H9 (cell line): ENCODE measurements around the gene IRX5. TPM values are rescaled to one million over a fixed set of nuclear protein-coding genes. Genes with fewer than 3 reads are reported as not detected.

Source experiments
- DNase-seq: peaks from one replicate; pipeline ENCODE4 v3.0.0-alpha.2; 2017
- H2AFZ ChIP-seq: one replicate; pipeline ENCODE4 v1.6.1; 2013; ENCODE audit warnings: mild to moderate bottlenecking, low read length, control low read depth, moderate library complexity
- H2AK5ac ChIP-seq: 2 replicates; pipeline ENCODE4 v1.6.1; 2013; ENCODE audit warnings: low read length, control low read depth, mixed read lengths; ENCODE audit not compliant: insufficient read length
- H2BK120ac ChIP-seq: one replicate; pipeline ENCODE4 v1.6.1; 2013; ENCODE audit warnings: low read depth, mild to moderate bottlenecking, low read length, control low read depth, inconsistent platforms; ENCODE audit not compliant: poor library complexity, severe bottlenecking
- H2BK12ac ChIP-seq: 2 replicates; pipeline ENCODE4 v1.6.1; 2013; ENCODE audit warnings: low read length, control low read depth, mixed read lengths, low read depth; ENCODE audit not compliant: insufficient read length
- H2BK15ac ChIP-seq: 2 replicates; pipeline ENCODE4 v1.6.1; 2013; ENCODE audit warnings: low read depth, low read length, control low read depth
- H2BK20ac ChIP-seq: one replicate; pipeline ENCODE4 v1.6.1; 2013; ENCODE audit warnings: low read depth, mild to moderate bottlenecking, low read length, control low read depth, inconsistent platforms; ENCODE audit not compliant: poor library complexity, severe bottlenecking
- H2BK5ac ChIP-seq: 2 replicates; pipeline ENCODE4 v1.6.1; 2013; ENCODE audit warnings: low read length, control low read depth, mixed read lengths; ENCODE audit not compliant: insufficient read length
- H3K14ac ChIP-seq: 2 replicates; pipeline ENCODE4 v1.6.1; 2013; ENCODE audit warnings: low read length, control low read depth; ENCODE audit not compliant: insufficient read depth
- H3K18ac ChIP-seq: 2 replicates; pipeline ENCODE4 v1.6.1; 2013; ENCODE audit warnings: low read depth, mild to moderate bottlenecking, mixed read lengths, low read length, control low read depth; ENCODE audit not compliant: insufficient read length
- H3K23ac ChIP-seq: 2 replicates; pipeline ENCODE4 v1.6.1; 2013; ENCODE audit warnings: low read length, control low read depth, mixed read lengths, low read depth; ENCODE audit not compliant: insufficient read length
- H3K23me2 ChIP-seq: 2 replicates; pipeline ENCODE4 v1.6.1; 2013; ENCODE audit warnings: low read depth, mild to moderate bottlenecking, mixed read lengths, low read length, control low read depth; ENCODE audit not compliant: insufficient read length, poor library complexity, severe bottlenecking
- H3K27ac ChIP-seq: 2 replicates; pipeline ENCODE4 v1.5.1; 2013; ENCODE audit warnings: low read length, control low read depth, mixed read lengths, low read depth; ENCODE audit not compliant: insufficient read length
- H3K27me3 ChIP-seq: 2 replicates; pipeline ENCODE4 v1.6.1; 2013; ENCODE audit warnings: low read length, control low read depth, inconsistent platforms; ENCODE audit not compliant: insufficient read depth
- H3K4ac ChIP-seq: 2 replicates; pipeline ENCODE4 v1.6.1; 2013; ENCODE audit warnings: low read depth, mild to moderate bottlenecking, control low read depth, inconsistent platforms, low read length, moderate library complexity
- H3K4me1 ChIP-seq: 2 replicates; pipeline ENCODE4 v1.6.1; 2013; ENCODE audit warnings: low read length, control low read depth, inconsistent platforms; ENCODE audit not compliant: insufficient read depth
- H3K4me2 ChIP-seq: 2 replicates; pipeline ENCODE4 v1.6.1; 2013; ENCODE audit warnings: low read length, control low read depth, mixed read lengths; ENCODE audit not compliant: insufficient read length, insufficient read depth
- H3K56ac ChIP-seq: 2 replicates; pipeline ENCODE4 v1.6.1; 2013; ENCODE audit warnings: low read depth, mild to moderate bottlenecking, mixed read lengths, low read length, control low read depth; ENCODE audit not compliant: insufficient read length
- H3K79me1 ChIP-seq: 2 replicates; pipeline ENCODE4 v1.6.1; 2013; ENCODE audit warnings: low read depth, mild to moderate bottlenecking, moderate library complexity, low read length, control low read depth, inconsistent platforms; ENCODE audit not compliant: insufficient read depth, poor library complexity, severe bottlenecking
- H3K79me2 ChIP-seq: 2 replicates; pipeline ENCODE4 v1.6.1; 2013; ENCODE audit warnings: low read length, control low read depth, inconsistent platforms; ENCODE audit not compliant: insufficient read depth
- H3K9ac ChIP-seq: 2 replicates; pipeline ENCODE4 v1.6.1; 2013; ENCODE audit warnings: low read length, control low read depth, mixed read lengths; ENCODE audit not compliant: insufficient read length; ENCODE audit errors: extremely low read depth
- H3K9me3 ChIP-seq: one replicate; pipeline ENCODE4 v1.6.1; 2013; ENCODE audit warnings: low read depth, low read length, inconsistent platforms; ENCODE audit not compliant: control insufficient read depth
- H3T11ph ChIP-seq: one replicate; pipeline ENCODE4 v1.6.1; 2013; ENCODE audit warnings: mild to moderate bottlenecking, low read length, control low read depth, inconsistent platforms
- H4K20me1 ChIP-seq: one replicate; pipeline ENCODE4 v1.6.1; 2013; ENCODE audit not compliant: control insufficient read depth, insufficient read length, insufficient read depth
- H4K5ac ChIP-seq: 2 replicates; pipeline ENCODE4 v1.6.1; 2013; ENCODE audit warnings: low read depth, mild to moderate bottlenecking, mixed read lengths, low read length, control low read depth; ENCODE audit not compliant: insufficient read length
- H4K8ac ChIP-seq: replicated peaks from 2 replicates; pipeline ENCODE4 v1.6.1; 2013; ENCODE audit warnings: low read length, control low read depth, mixed read lengths, low read depth; ENCODE audit not compliant: insufficient read length
- H4K91ac ChIP-seq: 2 replicates; pipeline ENCODE4 v1.6.1; 2013; ENCODE audit warnings: low read depth, mild to moderate bottlenecking, moderate library complexity, mixed read lengths, low read length, control low read depth; ENCODE audit not compliant: insufficient read length
- H3K27ac Mint-ChIP-seq, 3 experiments: 2 replicates in 2 of 3; 3 replicates in 1 of 3; pipeline ENCODE4 v1.8.0; 2020 to 2021; ENCODE audit warnings: mixed read lengths in 3 of 3, mild to moderate bottlenecking in 1 of 3, moderate library complexity in 1 of 3
- H3K27me3 Mint-ChIP-seq: 2 replicates; pipeline ENCODE4 v1.8.0; 2021; ENCODE audit warnings: low read depth, mild to moderate bottlenecking, moderate library complexity, mixed read lengths
- H3K36me3 Mint-ChIP-seq, 3 experiments: 2 replicates in 2 of 3; 3 replicates in 1 of 3; pipeline ENCODE4 v1.8.0; 2020 to 2021; ENCODE audit warnings: low read depth in 3 of 3, mixed read lengths in 3 of 3; ENCODE audit not compliant: insufficient read depth in 1 of 3
- H3K4me1 Mint-ChIP-seq, 2 experiments: 2 replicates each; pipeline ENCODE4 v1.8.0; 2020; ENCODE audit warnings: mixed read lengths in 2 of 2
- H3K4me3 Mint-ChIP-seq, 2 experiments: 2 replicates in 1 of 2; 3 replicates in 1 of 2; pipeline ENCODE4 v1.8.0; 2020 to 2021; ENCODE audit warnings: mild to moderate bottlenecking in 2 of 2, mixed read lengths in 2 of 2, moderate library complexity in 1 of 2
- H3K9me3 Mint-ChIP-seq, 2 experiments: 2 replicates in 1 of 2; 3 replicates in 1 of 2; pipeline ENCODE4 v1.8.0; 2020; ENCODE audit warnings: mild to moderate bottlenecking in 2 of 2, mixed read lengths in 2 of 2, moderate library complexity in 1 of 2
- CTCF ChIP-seq: fragments of 200-600 bp; sonication (generic); conservative IDR thresholded peaks from 3 replicates; pipeline ENCODE4 v1.8.0; 2021; ENCODE audit warnings: antibody characterized with exemption, mild to moderate bottlenecking
- WGBS: extraction: QIAGEN DNeasy Blood & Tissue Kit; methylation state at CpG from one replicate; pipeline ENCODE4 v1.1.7; 2013; ENCODE audit warnings: missing lambda C conversion rate, low lambda C conversion rate, mixed read lengths; ENCODE audit not compliant: insufficient read length; ENCODE audit errors: extremely low coverage; 5-methylcytosine and 5-hydroxymethylcytosine counted together
- total RNA-seq: library from RNA; stranded (reverse); gene quantifications from 2 replicates; pipeline ENCODE4 v1.2.1, GENCODE V29; 2021

The IRX5 gene
- total RNA-seq, 1 experiment from 2014 or later, result 0.59 TPM

- no peak overlapping the region for H2BK15ac ChIP-seq
- no peak overlapping the region for H4K5ac ChIP-seq
- no peak overlapping the region for H3K14ac ChIP-seq
- TF ChIP-seq CTCF, result no peak
- no peaks in the 10 kb centered on the region for H4K20me1 ChIP-seq
- no peaks in the 10 kb centered on the region for H3K9me3 Mint-ChIP-seq
- no peak overlapping the region for H3K9ac ChIP-seq
- no peaks in the 10 kb centered on the region for H3K79me1 ChIP-seq
- no peak overlapping the region for H2AFZ ChIP-seq
- H3K4me1 ChIP-seq, result no peaks in the 10 kb centered on the region
- H3K18ac ChIP-seq, result no peak overlapping the region
- no peak overlapping the region for H3K27ac ChIP-seq
- no peak overlapping the region for H3K56ac ChIP-seq
- no peak overlapping the region for H2BK5ac ChIP-seq
- H2BK12ac ChIP-seq, result no peak overlapping the region
- DNase-seq, result no peak
- H4K91ac ChIP-seq, result no peak overlapping the region
- H3K9me3 ChIP-seq, result no peaks in the 10 kb centered on the region
- no peak overlapping the region for H3K27ac Mint-ChIP-seq
- H3T11ph ChIP-seq, result no peak overlapping the region
- no peak overlapping the region for H3K23ac ChIP-seq
- H2BK20ac ChIP-seq, result no peak overlapping the region
- no peak overlapping the region for H3K4me2 ChIP-seq
- H3K27me3 Mint-ChIP-seq, result peaks cover 36% of the 10 kb centered on the region
- H3K4me1 Mint-ChIP-seq, result peaks cover 11 to 18% of the 10 kb centered on the region in 2 experiments
- H3K27me3 ChIP-seq, result peaks cover 15% of the 10 kb centered on the region
- H4K8ac ChIP-seq, result no peak overlapping the region
- no peak overlapping the region for H2BK120ac ChIP-seq
- no peak overlapping the region for H3K4ac ChIP-seq
- H3K4me3 Mint-ChIP-seq, result no peak overlapping the region
- H3K79me2 ChIP-seq, result no peaks in the 10 kb centered on the region
- no peak overlapping the region for H2AK5ac ChIP-seq
- H3K23me2 ChIP-seq, result no peaks in the 10 kb centered on the region
- WGBS, result no CpG with 5 or more reads among the region's 2 CpGs
- H3K36me3 Mint-ChIP-seq, result no peaks in the 10 kb centered on the region
These were observed 6.7 kb upstream of the IRX5 start for GRCh38 chr16:54923988-54924387.
